Adipose tissue (tissue), 3 donors: ENCODE data around the gene DAB1. TPM values are rescaled to one million over a fixed set of nuclear protein-coding genes. Genes with fewer than 3 reads are reported as not detected.

Experiments used
- H3K27ac ChIP-seq: one replicate; pipeline ENCODE4 v1.5.1; 2013; ENCODE audit warnings: low read depth, low read length
- WGBS, 3 donors: extraction: QIAGEN DNeasy Blood & Tissue Kit; methylation state at CpG; one replicate each; pipeline ENCODE4 v1.1.7; 2013; 5-methylcytosine and 5-hydroxymethylcytosine counted together
- polyA plus RNA-seq, 3 donors: library from polyadenylated mRNA; stranded (reverse); fragments of 200-250 nt; gene quantifications; one replicate each; pipeline ENCODE4 v1.2.3, GENCODE V29; 2013
- donor health status: healthy with polysubstance abuse.
- donor health status: Bipolar disorder and iron deficiency.
- donor health status: healthy.

The DAB1 gene
- polyA plus RNA-seq, 3 donors = 0.11 to 0.25 (median 0.15) TPM

GRCh38 chr1:57336793-57337192, 87.1 kb downstream of the DAB1 start:
- no peak overlapping the region for H3K27ac ChIP-seq
- WGBS, 3 donors = 23 to 42% (median 39%) methylated on average over 2 of the region's 2 CpGs

- no peak overlapping the region for H3K27ac ChIP-seq
- WGBS, 3 donors = 80 to 93% (median 88%) methylated on average over 3 of the region's 3 CpGs
Measured at GRCh38 chr1:57331620-57332019, 92.2 kb downstream of the DAB1 start.

- no peak overlapping the region for H3K27ac ChIP-seq
- 42 to 59% (median 57%) methylated on average over 1 of the region's 1 CpG for WGBS, 3 donors
Measured at GRCh38 chr1:57329937-57330336, 93.9 kb downstream of the DAB1 start.

- 78 to 89% (median 81%) methylated on average over 6 of the region's 6 CpGs for WGBS, 3 donors
- H3K27ac ChIP-seq = no peak overlapping the region
Measured at GRCh38 chr1:57329001-57329527, 94.8 kb downstream of the DAB1 start.

GRCh38 chr1:57327946-57328345, 95.9 kb downstream of the DAB1 start:
- WGBS, 3 donors = 91 to 98% (median 97%) methylated on average over 4 of the region's 4 CpGs
- no peak overlapping the region for H3K27ac ChIP-seq

- WGBS, 3 donors = 73 to 82% (median 76%) methylated on average over 5 of the region's 5 CpGs
Measured at GRCh38 chr1:57327336-57327735, 96.5 kb downstream of the DAB1 start.

GRCh38 chr1:57325536-57325935, 98.3 kb downstream of the DAB1 start:
- H3K27ac ChIP-seq = no peak overlapping the region
- WGBS, 3 donors = 13 to 47% (median 44%) methylated on average over 1 of the region's 1 CpG

More at GRCh38 chr1:57327336-57327735, 96.5 kb downstream of the DAB1 start:
- H3K27ac ChIP-seq = no peak overlapping the region

- H3K27ac ChIP-seq = no peak overlapping the region
- 62 to 75% (median 70%) methylated on average over 4 of the region's 4 CpGs for WGBS, 3 donors
Measured at GRCh38 chr1:57325117-57325516, 98.7 kb downstream of the DAB1 start.

- H3K27ac ChIP-seq = no peak overlapping the region
- 94 to 97% (median 94%) methylated on average over 3 of the region's 3 CpGs for WGBS, 3 donors
Measured at GRCh38 chr1:57324388-57324787, 99.5 kb downstream of the DAB1 start.

GRCh38 chr1:57321776-57322175, 102.1 kb downstream of the DAB1 start:
- 82 to 94% (median 91%) methylated on average over 4 of the region's 4 CpGs for WGBS, 3 donors
- H3K27ac ChIP-seq = no peak overlapping the region

- no peak overlapping the region for H3K27ac ChIP-seq
- 59 to 69% (median 66%) methylated on average over 3 of the region's 3 CpGs for WGBS, 3 donors
Measured at GRCh38 chr1:57319791-57320190, 104.1 kb downstream of the DAB1 start.

GRCh38 chr1:57319165-57319564, 104.7 kb downstream of the DAB1 start:
- H3K27ac ChIP-seq = no peak overlapping the region
- 37 to 59% (median 46%) methylated on average over 4 of the region's 4 CpGs for WGBS, 3 donors

GRCh38 chr1:57316861-57317260, 107.0 kb downstream of the DAB1 start:
- 85 to 90% (median 88%) methylated on average over 4 of the region's 4 CpGs for WGBS, 3 donors
- H3K27ac ChIP-seq = no peak overlapping the region

GRCh38 chr1:57316291-57316690, 107.6 kb downstream of the DAB1 start:
- 90 to 91% (median 90%) methylated on average over 3 of the region's 3 CpGs for WGBS, 3 donors
- H3K27ac ChIP-seq = no peak overlapping the region

- WGBS, 3 donors = 77 to 91% (median 90%) methylated on average over 7 of the region's 7 CpGs
Measured at GRCh38 chr1:57312869-57313268, 111.0 kb downstream of the DAB1 start.

GRCh38 chr1:57311411-57311810, 112.4 kb downstream of the DAB1 start:
- WGBS, 3 donors = 79 to 94% (median 90%) methylated on average over 1 of the region's 1 CpG
- no peak overlapping the region for H3K27ac ChIP-seq

More at GRCh38 chr1:57312869-57313268, 111.0 kb downstream of the DAB1 start:
- H3K27ac ChIP-seq = no peak overlapping the region

- no peak overlapping the region for H3K27ac ChIP-seq
- 44 to 63% (median 63%) methylated on average over 5 of the region's 5 CpGs for WGBS, 3 donors
Measured at GRCh38 chr1:57311006-57311405, 112.9 kb downstream of the DAB1 start.

- 33 to 88% (median 71%) methylated on average over 2 of the region's 2 CpGs for WGBS, 3 donors
- H3K27ac ChIP-seq = no peak overlapping the region
Measured at GRCh38 chr1:57309630-57310029, 114.2 kb downstream of the DAB1 start.

- WGBS, 3 donors = 66 to 87% (median 69%) methylated on average over 4 of the region's 4 CpGs
- no peak overlapping the region for H3K27ac ChIP-seq
Measured at GRCh38 chr1:57307392-57308170, 116.3 kb downstream of the DAB1 start.

- 75 to 92% (median 89%) methylated on average over 3 of the region's 3 CpGs for WGBS, 3 donors
- H3K27ac ChIP-seq = no peak overlapping the region
Measured at GRCh38 chr1:57304591-57304990, 119.3 kb downstream of the DAB1 start.
